K562 (cell line): Measurements from ENCODE around the gene PIGM. TPM values are rescaled to one million over a fixed set of nuclear protein-coding genes. Genes with fewer than 3 reads are reported as not detected.

Experiments used
- ATAC-seq: fragments of 200-7000 bp; cut with Tn5 transposase; 3 replicates; pipeline ENCODE4 v1.9.1; 2020; ENCODE audit warnings: moderate library complexity
- BruUV-seq: library from RNA; stranded (reverse); fragments of 400-500 nt; replicated peaks from 2 replicates; lab custom pipeline; 2021; lab: Mats Ljungman, UMichigan
- CTCF ChIA-PET: fragments of 300-600 bp; formaldehyde crosslinking; extraction: SDS; loops from one replicate; lab custom pipeline; 2021; ENCODE audit warnings: low intra/inter-chr PET ratio; lab: Yijun Ruan, JAX
- POLR2A ChIA-PET: fragments of 300-600, 350-650 bp; sonication (Branson Sonifier 250); formaldehyde crosslinking; extraction: SDS; loops from one replicate; lab custom pipeline; 2021; ENCODE audit warnings: antibody characterized with exemption, inconsistent platforms; lab: Yijun Ruan, JAX
- DNase-seq, 4 experiments: peaks; one replicate each; pipeline versions ENCODE4 v3.0.0 to v3.0.0-alpha.2; 2011 to 2018; ENCODE audit warnings: low spot score in 3 of 4, mixed read lengths in 3 of 4; ENCODE audit errors: extremely low read depth in 1 of 4
- FAIRE-seq: peaks from 2 replicates; lab custom pipeline; 2011; peaks lifted over from hg19 to GRCh38; lab: Jason Lieb, UNC
- H2AFZ ChIP-seq: 2 replicates; pipeline ENCODE4 v1.6.0; 2011; ENCODE audit warnings: low read depth, low read length, control low read depth, inconsistent platforms
- H3K27ac ChIP-seq: fragments of 200-600 bp; 3 replicates; pipeline ENCODE4 v1.8.0; 2011; ENCODE audit warnings: low read depth, mild to moderate bottlenecking, control low read depth, inconsistent platforms, low read length, moderate library complexity, mixed read lengths; ENCODE audit errors: extremely low read depth
- H3K27me3 ChIP-seq, 2 experiments: fragments of 300-600 bp in 1 of 2; 2 replicates in 1 of 2; 3 replicates in 1 of 2; pipeline versions ENCODE4 v1.6.0 to v1.8.0; 2011; ENCODE audit warnings: inconsistent platforms in 2 of 2, low read length in 2 of 2, mild to moderate bottlenecking in 1 of 2, mixed read lengths in 1 of 2, moderate library complexity in 1 of 2; ENCODE audit not compliant: control insufficient read depth in 2 of 2, insufficient read depth in 2 of 2
- H3K36me3 ChIP-seq: fragments of 300-600 bp; 3 replicates; pipeline ENCODE4 v1.8.0; 2011; ENCODE audit warnings: mild to moderate bottlenecking, low read length, inconsistent platforms; ENCODE audit not compliant: control insufficient read depth, insufficient read depth
- H3K4me1 ChIP-seq, 2 experiments: fragments of 200-600 bp in 1 of 2; replicated peaks in 1 of 2; 2 replicates in 1 of 2; 3 replicates in 1 of 2; pipeline versions ENCODE4 v1.5.1 to v1.8.0; 2011; ENCODE audit warnings: inconsistent platforms in 2 of 2, low read length in 2 of 2, mild to moderate bottlenecking in 1 of 2, mixed read lengths in 1 of 2, moderate library complexity in 1 of 2; ENCODE audit not compliant: control insufficient read depth in 2 of 2, insufficient read depth in 2 of 2
- H3K4me2 ChIP-seq: 2 replicates; pipeline ENCODE4 v1.6.1; 2011; ENCODE audit warnings: low read length, control low read depth, inconsistent platforms, mixed read lengths; ENCODE audit not compliant: insufficient read depth
- H3K4me3 ChIP-seq: fragments of 200-600 bp; sonication (generic), shearing (Covaris generic); 2 replicates; pipeline ENCODE4 v1.5.1; 2016; ENCODE audit warnings: control low read depth, inconsistent platforms
- H3K79me2 ChIP-seq: fragments of 200-600 bp; 3 replicates; pipeline ENCODE4 v1.8.0; 2011; ENCODE audit warnings: low read length, inconsistent platforms; ENCODE audit not compliant: control insufficient read depth, insufficient read depth
- H3K9ac ChIP-seq, 2 experiments: 2 replicates each; pipeline versions ENCODE4 v1.6.0 to v1.6.1; 2011; ENCODE audit warnings: low read depth in 2 of 2, low read length in 2 of 2, control low read depth in 1 of 2, inconsistent platforms in 1 of 2, mild to moderate bottlenecking in 1 of 2, mixed read lengths in 1 of 2; ENCODE audit not compliant: insufficient read depth in 1 of 2
- H3K9me1 ChIP-seq: one replicate; pipeline ENCODE4 v1.6.0; 2011; ENCODE audit warnings: inconsistent platforms, mild to moderate bottlenecking, low read length, moderate library complexity; ENCODE audit not compliant: control insufficient read depth, insufficient read depth
- H3K9me3 ChIP-seq: replicated peaks from 2 replicates; pipeline ENCODE4 v1.5.1; 2011; ENCODE audit warnings: low read depth, low read length, inconsistent platforms; ENCODE audit not compliant: control insufficient read depth, insufficient read depth
- H4K20me1 ChIP-seq: replicated peaks from 2 replicates; pipeline ENCODE4 v1.6.1; 2011; ENCODE audit warnings: low read length, inconsistent platforms, mixed read lengths; ENCODE audit not compliant: control insufficient read depth, insufficient read depth
- ATF2 ChIP-seq: sonication (generic); formaldehyde crosslinking; IDR thresholded peaks from 2 replicates; pipeline ENCODE4 v1.8.1; 2022; ENCODE audit warnings: missing genetic modification reagents
- DPF2 ChIP-seq: fragments of 450-650 bp; IDR thresholded peaks from 2 replicates; pipeline ENCODE4 v1.6.1; 2016
- SMARCB1 ChIP-seq: IDR thresholded peaks from 2 replicates; pipeline ENCODE4 v1.6.1; 2011; ENCODE audit warnings: improper control_type of control experiment, low read depth; ENCODE audit not compliant: insufficient read length
- TBP ChIP-seq: optimal IDR thresholded peaks from 2 replicates; pipeline ENCODE3; 2011; ENCODE audit warnings: low read depth, low read length, improper control_type of control experiment
- TCF7L2 ChIP-seq: fragments of 150-350 bp; IDR thresholded peaks from 2 replicates; pipeline ENCODE4 v1.6.1; 2016; ENCODE audit warnings: low read depth, mild to moderate bottlenecking, low read length, moderate library complexity
- TFE3 ChIP-seq: fragments of 450-650 bp; formaldehyde crosslinking; IDR thresholded peaks from 2 replicates; pipeline ENCODE4 v1.4.0; 2020; ENCODE audit warnings: mild to moderate bottlenecking, mixed read lengths
- ZBTB7A ChIP-seq: IDR thresholded peaks from 2 replicates; pipeline ENCODE4 v1.6.1; 2011; ENCODE audit warnings: low read depth, mild to moderate bottlenecking, low read length, moderate library complexity, borderline replicate concordance; ENCODE audit not compliant: control insufficient read depth
- ZNF165 ChIP-seq: fragments of 250-450 bp; sonication (Bioruptor Pico); IDR thresholded peaks from 2 replicates; pipeline ENCODE4 v1.4.0; 2020; ENCODE audit warnings: borderline replicate concordance
- ZNF584 ChIP-seq: fragments of 200-800 bp; sonication (Bioruptor generic); IDR thresholded peaks from 2 replicates; pipeline ENCODE4 v1.6.1; 2016; ENCODE audit warnings: low read depth, mild to moderate bottlenecking, missing genetic modification characterization, missing compliant biosample characterization
- ZNF766 ChIP-seq: fragments of 200-800 bp; sonication (Bioruptor generic); conservative IDR thresholded peaks from 2 replicates; pipeline ENCODE4 v1.6.1; 2016; ENCODE audit warnings: missing genetic modification characterization, missing compliant biosample characterization
- WGBS: fragments of 100-300 bp; shearing (Covaris generic); methylation state at CpG from one replicate; pipeline ENCODE4 v1.1.6; 2016; ENCODE audit warnings: low coverage, mixed read lengths; ENCODE audit not compliant: insufficient coverage; ENCODE audit errors: missing lambda C conversion rate; 5-methylcytosine and 5-hydroxymethylcytosine counted together
- in situ Hi-C: fragments of 300-500 bp; cut with MboI; formaldehyde crosslinking; loops from 4 replicates; pipeline ENCODE4 v1.15.0; 2018; ENCODE audit warnings: inconsistent platforms, mixed read lengths
- intact Hi-C: fragments of 100-400 bp; cut with micrococcal nuclease; formaldehyde crosslinking; loops from 2 replicates; pipeline ENCODE4 v1.14.2; 2022
- polyA plus RNA-seq, 8 experiments: library from polyadenylated mRNA; depleted of rRNA in 4 of 8; stranded (reverse) in 5 of 8; unstranded in 3 of 8; fragments of >200 nt; fragmentation: Nextera tagmentation in 2 of 8; fragmentation: Illumina TruSeq in 1 of 8; extraction: Ambion mirVana in 2 of 8; extraction: Trizol in 1 of 8; gene quantifications; 2 replicates each; pipeline versions ENCODE4 v1.2.1 to v1.2.3, GENCODE V29; 2011 to 2014; ENCODE audit warnings: inconsistent platforms in 1 of 8, missing spikeins in 1 of 8
- total RNA-seq, 7 experiments: library from RNA; depleted of rRNA in 6 of 7; stranded (reverse); fragments of >200 nt in 6 of 7; fragmentation: Illumina TruSeq in 2 of 7; extraction: Trizol in 2 of 7; gene quantifications; 2 replicates each; pipeline versions ENCODE4 v1.2.1 to v1.2.3, GENCODE V29; 2011 to 2021; ENCODE audit warnings: low replicate concordance in 1 of 7
- TF ChIP-seq, protein P1 (sequence below): fragments of 250-450 bp; sonication (Bioruptor Pico); IDR thresholded peaks from 2 replicates; pipeline ENCODE4 v1.4.0; 2020; ENCODE audit warnings: borderline replicate concordance

Gene PIGM
- total and polyA plus RNA-seq, 9 of the 15 experiments (the other 6 are each of a cell fraction or from before 2014, with no cell fraction given), result 2.6 to 6.7 (median 4.3) TPM

DNA sequence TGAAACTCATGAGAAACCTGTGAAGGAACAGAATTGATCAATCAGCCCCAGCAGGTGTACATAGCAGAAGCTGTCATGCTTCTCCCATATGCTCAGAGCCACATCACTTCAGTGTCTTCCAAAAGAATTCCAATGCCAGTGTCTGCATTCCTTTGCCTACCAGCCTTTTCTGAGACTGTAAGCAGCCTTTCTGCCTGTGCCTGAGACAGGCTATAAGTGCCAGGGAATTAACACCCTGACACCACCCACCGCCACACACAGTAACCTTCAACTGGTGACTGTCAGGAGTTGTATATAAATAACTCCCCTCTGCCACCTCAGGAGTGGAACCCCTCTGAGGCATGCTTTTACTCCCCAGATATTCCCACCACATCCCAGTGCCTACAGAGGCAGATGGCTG lies 39.6 kb downstream of the PIGM start:
- in situ Hi-C loops (loop anchor here (25.0 kb wide), 1 partner anchor 805 kb away; no protein-coding TSS in a partner anchor), intact Hi-C loops (no loop called here)
- H2AFZ ChIP-seq, result no peak overlapping the region
- H3K4me3 ChIP-seq, result no peak overlapping the region
- no peak for TF ChIP-seq TCF7L2
- no peaks in the 10 kb centered on the region for H3K4me1 ChIP-seq
- no peak for DNase-seq
- no peaks in the 10 kb centered on the region for H3K9me3 ChIP-seq
- POLR2A ChIA-PET, result no interaction called here
- no peaks in the 10 kb centered on the region for H4K20me1 ChIP-seq
- no peaks in the 10 kb centered on the region for H3K9me1 ChIP-seq
- H3K4me2 ChIP-seq, result no peak overlapping the region
- H3K9ac ChIP-seq, result no peak overlapping the region
- no peak for FAIRE-seq
- H3K27ac ChIP-seq, result no peak overlapping the region
- CTCF ChIA-PET, result no interaction called here
- no peaks in the 10 kb centered on the region for H3K36me3 ChIP-seq
- H3K79me2 ChIP-seq, result no peaks in the 10 kb centered on the region
- WGBS, result 0% methylated on average over 1 of the region's 1 CpG
- peaks cover 6 to 8% of the 10 kb centered on the region in 2 experiments; a peak in 4 of 5 replicates for H3K27me3 ChIP-seq
- no TSS peak for BruUV-seq
- ATAC-seq, result no peak

GRCh38 chr1:159991513-159991912 lies 40.3 kb downstream of the PIGM start:
- Histone ChIP-seq H3K9me3 (no peaks in the 10 kb centered on the region), H3K27ac (no peak overlapping the region), H3K4me2 (no peak overlapping the region), H3K4me3 (no peak overlapping the region), H4K20me1 (no peaks in the 10 kb centered on the region), H3K4me1 (no peaks in the 10 kb centered on the region), H3K9ac (no peak overlapping the region), H3K27me3 (peaks cover 6 to 8% of the 10 kb centered on the region in 2 experiments; a peak in 4 of 5 replicates), H3K79me2 (no peaks in the 10 kb centered on the region), H3K9me1 (no peaks in the 10 kb centered on the region), H3K36me3 (no peaks in the 10 kb centered on the region), H2AFZ (no peak overlapping the region)
- DNase-seq, result no peak
- ATAC-seq, result no peak
- CTCF ChIA-PET, result no interaction called here
- POLR2A ChIA-PET, result interaction anchor here (1.0 kb wide), 1 partner anchor 19 kb away, joined by 3 read pairs; no protein-coding TSS in a partner anchor
- intact Hi-C loops, result no loop called here
- no TSS peak for BruUV-seq
- in situ Hi-C loops, result loop anchor here (25.0 kb wide), 1 partner anchor 804 kb away; no protein-coding TSS in a partner anchor
- WGBS, result 0% methylated on average over 4 of the region's 4 CpGs
- FAIRE-seq, result peak; percentile 56
- TF ChIP-seq ZNF584 (CRISPR knock-in tag), result no peak
- no peak for TF ChIP-seq ZNF766 (CRISPR knock-in tag)
- TF ChIP-seq, protein P1, sequence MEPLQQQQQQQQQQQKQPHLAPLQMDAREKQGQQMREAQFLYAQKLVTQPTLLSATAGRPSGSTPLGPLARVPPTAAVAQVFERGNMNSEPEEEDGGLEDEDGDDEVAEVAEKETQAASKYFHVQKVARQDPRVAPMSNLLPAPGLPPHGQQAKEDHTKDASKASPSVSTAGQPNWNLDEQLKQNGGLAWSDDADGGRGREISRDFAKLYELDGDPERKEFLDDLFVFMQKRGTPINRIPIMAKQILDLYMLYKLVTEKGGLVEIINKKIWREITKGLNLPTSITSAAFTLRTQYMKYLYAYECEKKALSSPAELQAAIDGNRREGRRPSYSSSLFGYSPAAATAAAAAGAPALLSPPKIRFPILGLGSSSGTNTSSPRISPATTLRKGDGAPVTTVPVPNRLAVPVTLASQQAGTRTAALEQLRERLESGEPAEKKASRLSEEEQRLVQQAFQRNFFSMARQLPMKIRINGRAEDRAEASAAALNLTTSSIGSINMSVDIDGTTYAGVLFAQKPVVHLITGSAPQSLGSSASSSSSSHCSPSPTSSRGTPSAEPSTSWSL, result no peak
- no peak for TF ChIP-seq ZBTB7A
- TF ChIP-seq SMARCB1, result no peak
- no peak for TF ChIP-seq TFE3 (CRISPR knock-in tag)
- TF ChIP-seq ZNF165 (CRISPR knock-in tag), result no peak
- TF ChIP-seq TBP, result no peak
- no peak for TF ChIP-seq DPF2
- TF ChIP-seq ATF2 (CRISPR knock-in tag), result no peak
